Esophagus muscularis mucosa (tissue), 4 donors: ENCODE results near the gene ALDOA.
A peak's percentile ranks its signal among the peaks of the same experiment; 100 is the strongest.

ENCODE experiments used
- EP300 ChIP-seq: sonication (generic); formaldehyde crosslinking; IDR thresholded peaks from one replicate; pipeline ENCODE4 v1.6.1; 2017; ENCODE audit warnings: antibody characterized with exemption
- POLR2AphosphoS5 ChIP-seq, 2 donors: sonication (generic); formaldehyde crosslinking; IDR thresholded peaks; one replicate each; pipeline ENCODE4 v1.6.1; 2017; ENCODE audit warnings: antibody characterized with exemption in 2 of 2
- TF ChIP-seq, protein P1 (sequence below), 3 experiments: fragments of 200-600 bp in 2 of 3; fragments of 450-650 bp in 1 of 3; sonication (generic) in 2 of 3; IDR thresholded peaks; one replicate each; pipeline ENCODE4 v1.5.1; 2017 to 2019; ENCODE audit warnings: antibody characterized with exemption in 3 of 3, mild to moderate bottlenecking in 2 of 3, moderate library complexity in 1 of 3

DNA sequence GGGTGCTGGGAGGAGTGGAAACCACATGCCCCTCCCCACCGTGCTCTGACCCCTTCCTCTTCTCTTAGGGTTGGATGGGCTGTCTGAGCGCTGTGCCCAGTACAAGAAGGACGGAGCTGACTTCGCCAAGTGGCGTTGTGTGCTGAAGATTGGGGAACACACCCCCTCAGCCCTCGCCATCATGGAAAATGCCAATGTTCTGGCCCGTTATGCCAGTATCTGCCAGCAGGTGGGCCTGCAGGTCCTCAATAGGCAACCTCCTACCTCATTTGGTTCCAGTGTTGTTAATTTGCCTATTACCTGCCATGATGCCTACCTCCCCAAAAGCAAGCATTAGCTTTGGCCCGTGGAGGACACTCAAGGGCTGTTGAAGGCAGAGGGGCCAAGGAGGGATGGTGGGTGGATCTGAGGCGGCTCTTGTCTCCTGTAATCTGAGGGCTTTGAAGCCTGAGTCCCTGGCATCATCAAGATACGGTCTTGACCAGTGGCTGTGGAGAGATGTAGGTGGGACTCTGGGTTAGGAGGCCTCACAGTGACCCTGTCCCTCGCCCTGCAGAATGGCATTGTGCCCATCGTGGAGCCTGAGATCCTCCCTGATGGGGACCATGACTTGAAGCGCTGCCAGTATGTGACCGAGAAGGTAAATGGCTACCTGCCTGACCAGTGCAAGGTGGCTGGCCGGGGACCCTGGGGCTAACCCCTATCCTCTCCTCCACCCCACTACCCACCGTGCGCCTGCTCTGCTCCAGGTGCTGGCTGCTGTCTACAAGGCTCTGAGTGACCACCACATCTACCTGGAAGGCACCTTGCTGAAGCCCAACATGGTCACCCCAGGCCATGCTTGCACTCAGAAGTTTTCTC, 3.4 kb downstream of the ALDOA start:
- TF ChIP-seq, protein P1, sequence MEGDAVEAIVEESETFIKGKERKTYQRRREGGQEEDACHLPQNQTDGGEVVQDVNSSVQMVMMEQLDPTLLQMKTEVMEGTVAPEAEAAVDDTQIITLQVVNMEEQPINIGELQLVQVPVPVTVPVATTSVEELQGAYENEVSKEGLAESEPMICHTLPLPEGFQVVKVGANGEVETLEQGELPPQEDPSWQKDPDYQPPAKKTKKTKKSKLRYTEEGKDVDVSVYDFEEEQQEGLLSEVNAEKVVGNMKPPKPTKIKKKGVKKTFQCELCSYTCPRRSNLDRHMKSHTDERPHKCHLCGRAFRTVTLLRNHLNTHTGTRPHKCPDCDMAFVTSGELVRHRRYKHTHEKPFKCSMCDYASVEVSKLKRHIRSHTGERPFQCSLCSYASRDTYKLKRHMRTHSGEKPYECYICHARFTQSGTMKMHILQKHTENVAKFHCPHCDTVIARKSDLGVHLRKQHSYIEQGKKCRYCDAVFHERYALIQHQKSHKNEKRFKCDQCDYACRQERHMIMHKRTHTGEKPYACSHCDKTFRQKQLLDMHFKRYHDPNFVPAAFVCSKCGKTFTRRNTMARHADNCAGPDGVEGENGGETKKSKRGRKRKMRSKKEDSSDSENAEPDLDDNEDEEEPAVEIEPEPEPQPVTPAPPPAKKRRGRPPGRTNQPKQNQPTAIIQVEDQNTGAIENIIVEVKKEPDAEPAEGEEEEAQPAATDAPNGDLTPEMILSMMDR (IDR thresholded peaks at IDR 0.05), result peak in 1 of 3 experiments; percentile 45
- no peak for TF ChIP-seq EP300
- no peak for TF ChIP-seq POLR2AphosphoS5 (IDR thresholded peaks at IDR 0.05)
